Nephron progenitor cell (in vitro differentiated cells): ENCODE data around the gene SEC14L1.

Experiments used
- DNase-seq: peaks from one replicate; pipeline ENCODE4 v3.0.0; 2021
- H3K27ac Mint-ChIP-seq: 2 replicates; pipeline ENCODE4 v1.8.0; 2021; ENCODE audit warnings: mild to moderate bottlenecking, moderate library complexity, mixed read lengths
- H3K27me3 Mint-ChIP-seq: 2 replicates; pipeline ENCODE4 v1.8.0; 2021; ENCODE audit warnings: mild to moderate bottlenecking, low read depth, mixed read lengths; ENCODE audit not compliant: poor library complexity
- H3K36me3 Mint-ChIP-seq: 2 replicates; pipeline ENCODE4 v1.8.0; 2021; ENCODE audit warnings: low read depth, mixed read lengths
- H3K4me1 Mint-ChIP-seq: 2 replicates; pipeline ENCODE4 v1.8.0; 2021; ENCODE audit warnings: mixed read lengths
- H3K4me3 Mint-ChIP-seq: 2 replicates; pipeline ENCODE4 v1.8.0; 2021; ENCODE audit warnings: mild to moderate bottlenecking, moderate library complexity, mixed read lengths
- H3K9me3 Mint-ChIP-seq: 2 replicates; pipeline ENCODE4 v1.8.0; 2021; ENCODE audit warnings: mild to moderate bottlenecking, moderate library complexity, mixed read lengths
- TF ChIP-seq, protein P1 (sequence below): fragments of 200-600 bp; sonication (generic); IDR thresholded peaks from 2 replicates; pipeline ENCODE4 v1.5.0; 2021; ENCODE audit warnings: antibody characterized with exemption

The SEC14L1 gene

GRCh38 chr17:77163511-77164280, 22.9 kb downstream of the SEC14L1 start:
- H3K4me3 Mint-ChIP-seq = peak overlapping the region; percentile 43
- TF ChIP-seq, protein P1, sequence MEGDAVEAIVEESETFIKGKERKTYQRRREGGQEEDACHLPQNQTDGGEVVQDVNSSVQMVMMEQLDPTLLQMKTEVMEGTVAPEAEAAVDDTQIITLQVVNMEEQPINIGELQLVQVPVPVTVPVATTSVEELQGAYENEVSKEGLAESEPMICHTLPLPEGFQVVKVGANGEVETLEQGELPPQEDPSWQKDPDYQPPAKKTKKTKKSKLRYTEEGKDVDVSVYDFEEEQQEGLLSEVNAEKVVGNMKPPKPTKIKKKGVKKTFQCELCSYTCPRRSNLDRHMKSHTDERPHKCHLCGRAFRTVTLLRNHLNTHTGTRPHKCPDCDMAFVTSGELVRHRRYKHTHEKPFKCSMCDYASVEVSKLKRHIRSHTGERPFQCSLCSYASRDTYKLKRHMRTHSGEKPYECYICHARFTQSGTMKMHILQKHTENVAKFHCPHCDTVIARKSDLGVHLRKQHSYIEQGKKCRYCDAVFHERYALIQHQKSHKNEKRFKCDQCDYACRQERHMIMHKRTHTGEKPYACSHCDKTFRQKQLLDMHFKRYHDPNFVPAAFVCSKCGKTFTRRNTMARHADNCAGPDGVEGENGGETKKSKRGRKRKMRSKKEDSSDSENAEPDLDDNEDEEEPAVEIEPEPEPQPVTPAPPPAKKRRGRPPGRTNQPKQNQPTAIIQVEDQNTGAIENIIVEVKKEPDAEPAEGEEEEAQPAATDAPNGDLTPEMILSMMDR = no peak
- H3K36me3 Mint-ChIP-seq = peaks cover 21% of the 10 kb centered on the region
- peak overlapping the region; percentile 98 for H3K27ac Mint-ChIP-seq
- H3K27me3 Mint-ChIP-seq = no peaks in the 10 kb centered on the region
- H3K4me1 Mint-ChIP-seq = peaks cover 80% of the 10 kb centered on the region
- no peak for DNase-seq
- peaks cover 23% of the 10 kb centered on the region for H3K9me3 Mint-ChIP-seq

DNA sequence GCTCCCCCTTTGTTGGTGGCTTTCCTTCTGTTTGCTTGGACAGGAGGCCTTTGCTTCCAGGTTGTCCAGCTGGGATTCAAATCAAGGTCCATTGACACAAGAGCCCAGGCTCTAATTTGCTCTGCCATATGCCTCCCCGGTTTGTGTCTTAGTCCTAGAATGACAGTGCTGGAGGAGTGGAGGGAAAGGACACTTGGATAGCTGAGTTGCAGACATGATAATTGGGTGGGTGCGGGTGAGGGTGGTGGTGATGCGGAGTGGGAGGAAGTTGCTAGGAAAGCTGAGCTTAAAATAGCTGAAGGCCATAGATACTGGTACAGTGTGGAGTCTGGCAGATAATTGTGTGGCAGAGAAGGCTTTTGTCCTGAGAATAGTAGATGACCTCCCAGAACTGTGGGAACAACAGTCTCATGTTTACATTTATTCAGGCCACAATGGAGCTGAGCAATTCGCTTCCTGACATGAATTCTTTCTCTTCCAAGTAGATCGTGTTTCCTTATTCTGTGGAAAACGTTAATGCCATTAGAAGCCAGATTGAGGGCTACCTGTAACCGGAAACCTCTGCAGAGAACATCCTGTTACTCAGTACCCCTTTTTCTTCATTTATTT, 23.8 kb downstream of the SEC14L1 start:
- no peaks in the 10 kb centered on the region for H3K27me3 Mint-ChIP-seq
- peak overlapping the region; percentile 98 for H3K27ac Mint-ChIP-seq
- H3K4me1 Mint-ChIP-seq = peaks cover 86% of the 10 kb centered on the region
- DNase-seq = no peak
- peaks cover 32% of the 10 kb centered on the region for H3K9me3 Mint-ChIP-seq
- peak overlapping the region; percentile 61 for H3K4me3 Mint-ChIP-seq
- H3K36me3 Mint-ChIP-seq = peaks cover 30% of the 10 kb centered on the region
- TF ChIP-seq, protein P1 = no peak

DNA sequence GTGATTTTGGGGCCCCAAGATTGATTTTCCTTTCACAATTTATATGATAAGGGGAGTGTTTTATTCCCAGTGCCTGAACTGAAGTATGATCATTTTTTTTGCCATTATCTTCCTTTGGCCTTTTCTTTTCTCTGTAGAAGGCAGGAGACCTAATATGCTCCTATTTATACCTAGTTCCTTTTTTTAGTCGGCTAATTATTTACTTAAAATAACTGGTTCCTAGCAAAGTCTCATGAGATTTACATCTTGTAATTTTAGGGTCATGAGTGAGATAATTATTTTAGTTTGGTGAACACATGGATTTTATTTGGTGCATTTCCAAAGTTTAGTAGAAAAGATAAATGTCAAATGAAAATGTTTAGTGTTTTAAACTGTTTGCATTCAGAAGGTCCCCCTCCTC, 24.8 kb downstream of the SEC14L1 start:
- H3K4me1 Mint-ChIP-seq = peaks cover 80% of the 10 kb centered on the region
- H3K4me3 Mint-ChIP-seq = no peak overlapping the region

GRCh38 chr17:77167472-77168306, 26.9 kb downstream of the SEC14L1 start:
- no peaks in the 10 kb centered on the region for H3K27me3 Mint-ChIP-seq
- DNase-seq = no peak
- TF ChIP-seq, protein P1 = no peak
- peaks cover 65% of the 10 kb centered on the region for H3K4me1 Mint-ChIP-seq
- H3K27ac Mint-ChIP-seq = no peak overlapping the region
- H3K36me3 Mint-ChIP-seq = peaks cover 52% of the 10 kb centered on the region
- H3K9me3 Mint-ChIP-seq = peaks cover 58% of the 10 kb centered on the region
- H3K4me3 Mint-ChIP-seq = peak overlapping the region; percentile 56

More for the DNA sequence above, 24.8 kb downstream of the SEC14L1 start:
- TF ChIP-seq, protein P1 = no peak
- peaks cover 40% of the 10 kb centered on the region for H3K36me3 Mint-ChIP-seq
- H3K27ac Mint-ChIP-seq = peak overlapping the region; percentile 98
- no peaks in the 10 kb centered on the region for H3K27me3 Mint-ChIP-seq
- H3K9me3 Mint-ChIP-seq = peaks cover 42% of the 10 kb centered on the region
- no peak for DNase-seq

DNA sequence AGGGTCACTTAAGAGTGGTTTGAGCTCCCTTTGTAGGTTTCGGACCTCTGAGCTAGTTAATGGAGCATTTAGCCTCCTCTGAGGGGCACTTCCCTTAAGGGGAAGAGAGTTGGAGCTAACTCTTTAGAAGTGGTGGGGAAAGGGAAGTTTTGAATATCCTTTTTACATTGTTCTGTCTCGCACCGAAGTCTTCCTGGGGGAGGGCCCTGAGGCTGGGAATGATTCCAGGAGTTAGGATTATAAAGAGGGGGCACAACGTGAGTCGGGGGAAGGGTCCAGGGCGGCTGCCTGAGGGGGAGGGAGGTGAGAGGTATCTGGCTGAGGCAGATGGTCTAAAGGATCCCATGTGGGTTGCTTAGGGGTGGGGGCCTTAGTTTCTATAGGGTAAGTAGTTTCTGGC, 32.3 kb downstream of the SEC14L1 start:
- Mint-ChIP-seq H3K4me1 (peaks cover 46% of the 10 kb centered on the region), H3K36me3 (peaks cover 75% of the 10 kb centered on the region), H3K27me3 (peaks cover 4% of the 10 kb centered on the region), H3K4me3 (peak overlapping the region; percentile 37), H3K27ac (peak overlapping the region; percentile 88), H3K9me3 (peaks cover 72% of the 10 kb centered on the region)
- DNase-seq = no peak
- TF ChIP-seq, protein P1 = no peak
